NCI-H748 (cell line): ENCODE measurements around the gene TAS2R3.

Source experiments
- DNase-seq: peaks from one replicate; lab custom pipeline; 2025; ENCODE audit not compliant: unreplicated experiment; lab: John Stamatoyannopoulos, UW

The TAS2R3 gene

GRCh38 chr7:141785706-141786552 is 22.0 kb downstream of the TAS2R3 start:
- DNase-seq: peak; percentile 70

- DNase-seq: no peak
Measured at GRCh38 chr7:141788296-141788695, 24.4 kb downstream of the TAS2R3 start.

GRCh38 chr7:141789917-141790316 is 26.0 kb downstream of the TAS2R3 start, which contains the start of gene TAS2R5:
TAS2R5 (plus strand) TSS chr7:141790217; CDS start chr7:141790362, 145 bp downstream.
- DNase-seq: no peak

- no peak for DNase-seq
Measured at GRCh38 chr7:141792526-141792925, 28.6 kb downstream of the TAS2R3 start.
